Epidermal melanocyte (primary cell): ENCODE measurements around the gene CASP9.

ENCODE experiments used
- DNase-seq: peaks from one replicate; pipeline ENCODE4 v3.0.0; 2011; ENCODE audit warnings: low spot score; ENCODE audit not compliant: insufficient read length

The CASP9 gene

DNA sequence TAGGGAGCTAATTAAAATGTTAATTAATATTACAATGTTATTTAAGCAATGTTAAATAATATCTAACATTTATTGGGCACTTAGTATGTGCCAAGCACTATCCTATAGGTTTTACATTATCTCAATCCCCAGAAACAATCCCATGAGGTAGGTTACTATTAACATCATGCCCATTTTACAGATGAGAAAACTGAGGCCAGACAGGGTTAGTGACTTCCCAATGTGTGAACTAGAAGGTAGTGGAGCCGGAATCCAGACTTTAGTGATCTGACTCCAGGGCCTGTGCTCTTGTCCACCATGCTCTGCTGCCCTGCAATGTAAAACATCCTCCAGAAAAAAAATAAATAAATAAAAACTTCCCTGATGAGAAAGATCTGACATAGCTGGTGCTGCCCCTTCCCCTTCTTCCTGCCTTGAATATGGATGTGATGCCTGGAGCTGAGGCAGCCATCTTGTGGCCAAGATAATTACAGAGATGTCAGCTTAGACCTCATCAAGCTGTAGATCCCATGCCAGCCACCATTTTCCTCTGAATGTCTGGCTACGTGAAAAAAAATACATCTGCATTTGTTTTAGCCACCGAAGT lies 75.0 kb downstream of the CASP9 start:
- no peak for DNase-seq

DNA sequence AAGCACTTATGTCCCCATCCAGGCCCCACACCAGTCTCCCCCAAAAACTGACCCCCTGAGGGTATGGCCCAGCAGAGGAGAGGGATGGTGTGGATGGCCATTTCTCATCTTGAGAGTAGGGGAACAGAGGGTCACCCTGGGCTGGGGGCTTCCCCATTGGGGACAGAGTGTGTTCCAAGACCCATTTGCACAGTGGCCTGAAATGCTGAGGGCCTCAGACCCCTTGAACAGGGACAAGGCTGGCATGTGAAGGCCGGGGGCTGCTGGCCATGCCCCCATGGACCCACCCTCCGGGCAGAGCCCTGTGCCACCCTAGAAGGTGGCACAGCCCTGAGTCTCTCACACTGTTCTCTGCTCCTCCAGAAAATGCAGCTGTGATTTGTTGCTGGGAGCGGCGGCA lies 77.8 kb downstream of the CASP9 start:
- no peak for DNase-seq

DNA sequence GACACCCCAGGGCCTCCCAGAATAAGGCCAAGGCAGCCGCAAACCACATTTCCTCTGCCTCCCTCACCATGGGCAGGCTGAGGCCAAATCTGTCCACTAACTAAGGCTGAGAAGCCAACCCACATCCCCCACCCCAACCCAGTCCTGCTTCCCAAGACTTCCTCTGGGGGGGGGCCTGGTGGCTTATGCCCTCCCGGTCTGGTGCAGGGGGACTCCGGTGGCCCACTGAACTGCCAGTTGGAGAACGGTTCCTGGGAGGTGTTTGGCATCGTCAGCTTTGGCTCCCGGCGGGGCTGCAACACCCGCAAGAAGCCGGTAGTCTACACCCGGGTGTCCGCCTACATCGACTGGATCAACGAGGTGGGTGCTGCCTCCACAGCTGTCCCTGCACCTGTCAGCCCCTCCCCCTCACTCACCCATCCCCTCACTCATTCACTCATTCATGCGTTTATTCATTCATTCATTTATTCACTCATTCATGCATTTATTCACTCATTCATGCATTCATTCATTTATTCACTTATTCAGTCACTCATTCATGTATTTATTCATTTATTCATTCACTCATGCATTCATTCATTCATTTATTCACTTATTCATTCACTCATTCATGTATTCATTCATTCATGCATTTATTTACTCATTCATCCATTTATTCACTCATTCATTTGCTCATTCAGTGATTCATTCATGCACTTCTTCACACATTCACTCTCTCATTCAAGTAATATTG lies 78.5 kb downstream of the CASP9 start:
- no peak for DNase-seq

DNA sequence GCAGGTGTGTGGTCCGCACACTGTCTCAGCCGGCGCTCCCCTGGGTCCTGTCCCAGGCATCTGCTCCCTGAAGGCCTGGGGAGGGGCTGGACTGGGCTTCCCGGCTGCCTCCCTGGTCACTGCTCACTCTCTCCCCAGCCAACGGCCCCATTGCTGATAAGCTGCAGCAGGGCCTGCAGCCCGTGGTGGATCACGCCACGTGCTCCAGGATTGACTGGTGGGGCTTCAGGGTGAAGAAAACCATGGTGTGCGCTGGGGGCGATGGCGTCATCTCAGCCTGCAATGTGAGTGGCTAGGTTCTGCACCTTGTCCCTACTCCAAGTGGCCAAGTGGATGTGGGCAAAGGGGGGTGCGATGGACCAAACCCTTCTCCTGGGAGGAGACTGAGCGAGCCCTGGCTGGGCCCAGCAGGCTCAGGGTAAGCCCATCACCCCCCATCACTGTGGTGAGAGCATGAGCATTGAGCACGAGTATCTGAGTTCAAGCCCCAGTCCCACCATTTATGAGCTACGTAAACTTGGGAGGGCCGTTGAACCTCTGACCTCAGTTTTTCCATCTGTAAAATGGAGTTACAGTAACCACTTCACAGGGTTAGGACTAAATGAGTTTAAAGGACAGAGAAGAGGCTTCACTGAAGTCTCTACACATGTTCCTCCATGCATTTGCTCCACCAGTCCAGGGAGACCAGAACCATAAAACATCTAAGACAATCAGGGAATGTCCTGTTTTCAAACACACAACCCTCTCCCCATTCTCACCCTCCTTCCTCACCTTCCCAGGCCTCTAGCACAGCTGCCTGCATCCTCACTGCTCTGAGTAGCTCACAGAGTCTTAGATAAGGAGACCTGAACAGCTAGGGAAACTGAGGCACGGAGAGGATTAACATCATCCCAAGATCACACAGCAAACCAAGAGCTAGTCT lies 79.3 kb downstream of the CASP9 start:
- no peak for DNase-seq

DNA sequence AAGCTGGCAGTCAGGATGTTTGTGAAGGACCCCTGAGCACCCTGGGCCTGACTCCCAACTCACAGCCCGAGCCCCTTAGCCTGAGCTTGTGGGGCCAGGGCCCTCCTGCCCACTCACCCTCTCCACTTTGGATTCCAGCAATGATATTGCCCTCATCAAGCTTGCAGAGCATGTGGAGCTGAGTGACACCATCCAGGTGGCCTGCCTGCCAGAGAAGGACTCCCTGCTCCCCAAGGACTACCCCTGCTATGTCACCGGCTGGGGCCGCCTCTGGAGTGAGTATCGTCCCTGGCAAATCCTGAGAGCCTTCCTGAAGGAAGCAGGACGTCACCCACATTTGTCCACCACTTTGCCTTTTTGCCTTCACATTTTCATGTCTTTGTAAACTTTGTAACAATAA lies 80.7 kb downstream of the CASP9 start:
- DNase-seq = no peak

DNA sequence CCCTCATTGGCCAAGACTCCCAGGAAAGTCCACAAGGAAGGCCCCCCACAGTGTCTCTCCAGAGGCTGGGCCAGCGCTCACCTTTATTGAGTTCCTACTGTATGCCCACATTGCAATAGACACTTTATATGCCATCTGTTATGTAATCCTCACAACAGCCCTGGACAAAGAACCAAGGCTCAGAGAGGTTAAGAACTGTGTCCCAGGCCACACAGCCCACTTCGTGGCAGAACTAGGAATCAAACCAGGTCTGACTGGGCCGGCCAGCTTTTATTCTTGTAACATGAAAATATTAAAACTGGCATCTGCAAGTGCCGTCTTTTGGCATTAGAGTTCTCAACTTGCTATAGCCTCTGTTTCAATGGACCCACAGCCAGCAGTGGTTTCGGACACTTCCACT lies 81.3 kb downstream of the CASP9 start:
- no peak for DNase-seq

DNA sequence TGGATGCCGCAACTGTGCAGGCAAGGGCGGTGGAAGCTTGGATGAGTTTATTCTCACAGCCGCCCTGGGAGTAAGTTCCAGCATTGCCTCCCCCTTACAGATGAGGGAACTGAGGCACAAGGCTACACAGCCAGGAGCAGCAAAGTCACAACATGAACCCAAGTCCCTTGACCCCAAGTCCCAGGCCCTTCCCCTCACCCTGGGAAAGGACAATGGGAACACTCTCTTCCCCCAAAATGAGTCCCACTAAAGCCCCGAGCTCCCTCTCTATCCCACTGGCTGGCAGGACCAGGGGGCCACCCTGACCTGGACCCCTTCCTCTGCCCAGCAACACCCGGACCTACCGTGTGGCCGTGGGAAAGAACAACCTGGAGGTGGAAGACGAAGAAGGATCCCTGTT lies 81.9 kb downstream of the CASP9 start:
- DNase-seq = no peak
